TTC549 (cell line): ENCODE results near the gene DARS2.
"Not testable (repeated sequence)": the region's sequence is repeated elsewhere in the genome, so short reads cannot be mapped to it uniquely, and the experiment has no call there.

Source experiments
- FAIRE-seq: peaks from 2 replicates; lab custom pipeline; 2012; peaks lifted over from hg19 to GRCh38; lab: Jason Lieb, UNC

DARS2 gene

GRCh38 chr1:173824315-173825081 is at the start of gene DARS2, which contains the start of gene CENPL:
Gene DARS2, plus strand, starts transcription at chr1:173824673. Its CDS starts 557 bp downstream, at chr1:173825230.
Gene CENPL, minus strand, starts transcription at chr1:173824883. Its CDS starts 13,584 bp downstream, at chr1:173811299.
- peak; percentile 98 for FAIRE-seq

GRCh38 chr1:173775578-173776226 is 48.8 kb upstream of the DARS2 start:
- no peak for FAIRE-seq

- no peak for FAIRE-seq
Observed at GRCh38 chr1:173779936-173780335, 44.5 kb upstream of the DARS2 start.

GRCh38 chr1:173784997-173785396 is 39.5 kb upstream of the DARS2 start:
- FAIRE-seq: peak; percentile 51

GRCh38 chr1:173789841-173790240 is 34.6 kb upstream of the DARS2 start:
- no peak for FAIRE-seq

GRCh38 chr1:173798078-173798477 is 26.4 kb upstream of the DARS2 start:
- FAIRE-seq: no peak

GRCh38 chr1:173799995-173800394 is 24.5 kb upstream of the DARS2 start:
- FAIRE-seq: not testable (repeated sequence)

- FAIRE-seq: no peak
Observed at GRCh38 chr1:173802961-173803360, 21.5 kb upstream of the DARS2 start.

GRCh38 chr1:173813654-173814053 is 10.8 kb upstream of the DARS2 start:
- FAIRE-seq: not testable (repeated sequence)

- no peak for FAIRE-seq
Observed at GRCh38 chr1:173818459-173818858, 6.0 kb upstream of the DARS2 start.

GRCh38 chr1:173821680-173822079 is 2.8 kb upstream of the DARS2 start:
- FAIRE-seq: no peak

GRCh38 chr1:173823781-173824314 is 625 bp upstream of the DARS2 start:
- FAIRE-seq: no peak

- FAIRE-seq: no peak
Observed at GRCh38 chr1:173827611-173828010, 3.1 kb downstream of the DARS2 start.

- no peak for FAIRE-seq
Observed at GRCh38 chr1:173832748-173833147, 8.3 kb downstream of the DARS2 start.

- FAIRE-seq: no peak
Observed at GRCh38 chr1:173852105-173852504, 27.6 kb downstream of the DARS2 start.

GRCh38 chr1:173853074-173853473 is 28.6 kb downstream of the DARS2 start:
- FAIRE-seq: no peak

- FAIRE-seq: no peak
Observed at GRCh38 chr1:173856014-173856413, 31.5 kb downstream of the DARS2 start.

GRCh38 chr1:173856903-173857302 is 32.4 kb downstream of the DARS2 start:
- FAIRE-seq: no peak

- peak; percentile 88 for FAIRE-seq
Observed at GRCh38 chr1:173857363-173857917, 33.0 kb downstream of the DARS2 start.

GRCh38 chr1:173859547-173859946 is 35.1 kb downstream of the DARS2 start:
- FAIRE-seq: not testable (repeated sequence)

- no peak for FAIRE-seq
Observed at GRCh38 chr1:173860065-173860464, 35.6 kb downstream of the DARS2 start.

GRCh38 chr1:173861731-173862145 is 37.3 kb downstream of the DARS2 start:
- FAIRE-seq: no peak
